OCI-LY3 (cell line): ENCODE results near the gene MZB1.

Experiments
- H2AFZ ChIP-seq: fragments of 200-600, 300-600 bp; shearing (Covaris generic); 2 replicates; pipeline ENCODE4 v1.6.0; 2014; ENCODE audit warnings: antibody characterized with exemption, low read depth, low read length
- H3K27ac ChIP-seq: fragments of 200-600, 300-600 bp; sonication (generic); 2 replicates; pipeline ENCODE4 v1.5.1; 2014; ENCODE audit warnings: mild to moderate bottlenecking, low read length, moderate library complexity, mixed read lengths
- H3K27me3 ChIP-seq: fragments of 200-600, 300-600 bp; sonication (generic); 2 replicates; pipeline ENCODE4 v1.6.1; 2014; ENCODE audit warnings: low read depth, low read length, mixed read lengths
- H3K36me3 ChIP-seq: fragments of 200-600, 300-600 bp; sonication (generic); replicated peaks from 2 replicates; pipeline ENCODE3; 2014; ENCODE audit warnings: low read depth, low read length, mixed read lengths
- H3K4me1 ChIP-seq: fragments of 300-600, 200-600 bp; sonication (generic); 2 replicates; pipeline ENCODE4 v1.6.1; 2014; ENCODE audit warnings: low read length, mixed read lengths
- H3K4me2 ChIP-seq: fragments of 200-600, 300-600 bp; sonication (generic); 2 replicates; pipeline ENCODE4 v1.6.1; 2014; ENCODE audit warnings: low read length, mixed read lengths
- H3K4me3 ChIP-seq: fragments of 300-600, 200-600 bp; sonication (generic); 2 replicates; pipeline ENCODE4 v1.5.1; 2014; ENCODE audit warnings: antibody characterized with exemption, mild to moderate bottlenecking, low read length, moderate library complexity
- H3K79me2 ChIP-seq: fragments of 300-600, 200-600 bp; shearing (Covaris generic); 2 replicates; pipeline ENCODE4 v1.6.1; 2014; ENCODE audit warnings: mild to moderate bottlenecking, low read length, mixed read lengths
- H3K9ac ChIP-seq: fragments of 300-600, 200-600 bp; shearing (Covaris generic); 2 replicates; pipeline ENCODE4 v1.6.0; 2014; ENCODE audit warnings: mild to moderate bottlenecking, low read length, moderate library complexity
- H3K9me3 ChIP-seq: fragments of 200-600, 300-600 bp; shearing (Covaris generic); 2 replicates; pipeline ENCODE4 v1.6.1; 2014; ENCODE audit warnings: low read length, mixed read lengths; ENCODE audit not compliant: insufficient read depth
- H4K20me1 ChIP-seq: fragments of 200-600, 300-600 bp; sonication (generic); 2 replicates; pipeline ENCODE4 v1.6.1; 2016; ENCODE audit warnings: low read length, mixed read lengths; ENCODE audit not compliant: insufficient read depth
- EZH2phosphoT487 ChIP-seq: fragments of 200-600 bp; shearing (Covaris generic); IDR thresholded peaks from 2 replicates; pipeline ENCODE4 v1.6.1; 2018; ENCODE audit warnings: antibody characterized with exemption, mixed run types, low read depth
- TF ChIP-seq, protein P1 (sequence below): fragments of 200-600, 300-600 bp; sonication (generic); IDR thresholded peaks from 2 replicates; pipeline ENCODE4 v1.5.1; 2014; ENCODE audit warnings: antibody characterized with exemption, low read length, low read depth

The MZB1 gene

GRCh38 chr5:139418793-139419192, 29.1 kb upstream of the MZB1 start:
- Histone ChIP-seq H3K27me3 (no peaks in the 10 kb centered on the region), H3K36me3 (no peaks in the 10 kb centered on the region), H3K4me2 (no peak overlapping the region), H4K20me1 (no peaks in the 10 kb centered on the region), H3K27ac (no peak overlapping the region), H3K4me3 (no peak overlapping the region), H3K79me2 (no peaks in the 10 kb centered on the region), H3K9me3 (no peaks in the 10 kb centered on the region), H2AFZ (no peak overlapping the region), H3K9ac (no peak overlapping the region), H3K4me1 (0 out of 2 replicates have a peak, but pooled peaks cover 2% of the 10 kb centered on the region)
- TF ChIP-seq, protein P1, sequence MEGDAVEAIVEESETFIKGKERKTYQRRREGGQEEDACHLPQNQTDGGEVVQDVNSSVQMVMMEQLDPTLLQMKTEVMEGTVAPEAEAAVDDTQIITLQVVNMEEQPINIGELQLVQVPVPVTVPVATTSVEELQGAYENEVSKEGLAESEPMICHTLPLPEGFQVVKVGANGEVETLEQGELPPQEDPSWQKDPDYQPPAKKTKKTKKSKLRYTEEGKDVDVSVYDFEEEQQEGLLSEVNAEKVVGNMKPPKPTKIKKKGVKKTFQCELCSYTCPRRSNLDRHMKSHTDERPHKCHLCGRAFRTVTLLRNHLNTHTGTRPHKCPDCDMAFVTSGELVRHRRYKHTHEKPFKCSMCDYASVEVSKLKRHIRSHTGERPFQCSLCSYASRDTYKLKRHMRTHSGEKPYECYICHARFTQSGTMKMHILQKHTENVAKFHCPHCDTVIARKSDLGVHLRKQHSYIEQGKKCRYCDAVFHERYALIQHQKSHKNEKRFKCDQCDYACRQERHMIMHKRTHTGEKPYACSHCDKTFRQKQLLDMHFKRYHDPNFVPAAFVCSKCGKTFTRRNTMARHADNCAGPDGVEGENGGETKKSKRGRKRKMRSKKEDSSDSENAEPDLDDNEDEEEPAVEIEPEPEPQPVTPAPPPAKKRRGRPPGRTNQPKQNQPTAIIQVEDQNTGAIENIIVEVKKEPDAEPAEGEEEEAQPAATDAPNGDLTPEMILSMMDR, result no peak

- no peak overlapping the region for H3K4me2 ChIP-seq
- H4K20me1 ChIP-seq, result no peaks in the 10 kb centered on the region
- TF ChIP-seq EZH2phosphoT487, result no peak
- TF ChIP-seq, protein P1, result no peak
- no peak overlapping the region for H2AFZ ChIP-seq
- no peaks in the 10 kb centered on the region for H3K9me3 ChIP-seq
- no peaks in the 10 kb centered on the region for H3K36me3 ChIP-seq
- H3K27ac ChIP-seq, result no peak overlapping the region
- H3K79me2 ChIP-seq, result no peaks in the 10 kb centered on the region
- H3K9ac ChIP-seq, result no peak overlapping the region
- H3K4me3 ChIP-seq, result no peak overlapping the region
- no peaks in the 10 kb centered on the region for H3K27me3 ChIP-seq
- H3K4me1 ChIP-seq, result no peaks in the 10 kb centered on the region
Observed at GRCh38 chr5:139417214-139417613, 27.5 kb upstream of the MZB1 start.

DNA sequence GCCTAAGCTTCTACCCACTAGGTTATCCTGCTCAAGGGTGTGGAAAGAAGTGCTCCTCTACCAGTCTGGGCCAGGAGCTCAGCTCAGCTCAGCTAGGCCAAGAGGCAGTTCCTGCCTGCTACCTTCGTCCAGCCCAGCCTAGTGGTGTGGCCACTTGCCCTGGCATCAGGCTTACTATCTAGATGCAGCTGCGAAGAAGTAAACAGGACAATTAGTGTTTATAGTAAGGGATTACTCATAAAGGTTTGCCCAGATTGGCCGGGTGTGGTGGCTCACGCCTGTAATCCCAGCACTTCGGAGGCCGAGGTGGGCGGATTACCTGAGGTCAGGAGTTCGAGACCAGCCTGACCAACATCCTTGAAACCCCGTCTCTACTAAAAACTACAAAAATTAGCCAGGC, 26.9 kb upstream of the MZB1 start:
- no peaks in the 10 kb centered on the region for H3K36me3 ChIP-seq
- H3K27ac ChIP-seq, result no peak overlapping the region
- H3K9ac ChIP-seq, result no peak overlapping the region

GRCh38 chr5:139415869-139416268, 26.2 kb upstream of the MZB1 start:
- Histone ChIP-seq H4K20me1 (no peaks in the 10 kb centered on the region), H3K4me1 (no peaks in the 10 kb centered on the region), H3K9ac (no peak overlapping the region), H2AFZ (no peak overlapping the region), H3K4me3 (no peak overlapping the region), H3K4me2 (no peak overlapping the region), H3K79me2 (no peaks in the 10 kb centered on the region), H3K9me3 (no peaks in the 10 kb centered on the region), H3K36me3 (no peaks in the 10 kb centered on the region), H3K27me3 (no peaks in the 10 kb centered on the region), H3K27ac (no peak overlapping the region)
- TF ChIP-seq, protein P1, result no peak
- TF ChIP-seq EZH2phosphoT487, result no peak

More for the DNA sequence above, 26.9 kb upstream of the MZB1 start:
- Histone ChIP-seq H3K79me2 (no peaks in the 10 kb centered on the region), H3K27me3 (no peaks in the 10 kb centered on the region), H3K9me3 (no peaks in the 10 kb centered on the region), H4K20me1 (no peaks in the 10 kb centered on the region), H3K4me3 (no peak overlapping the region), H3K4me1 (no peaks in the 10 kb centered on the region), H2AFZ (no peak overlapping the region), H3K4me2 (no peak overlapping the region)
- TF ChIP-seq, protein P1, result no peak
- no peak for TF ChIP-seq EZH2phosphoT487
